ENCODE results near the gene POP7. TPM values are rescaled to one million over a fixed set of nuclear protein-coding genes. Genes with fewer than 3 reads are reported as not detected.

The POP7 gene
- total RNA-seq, 2 donors from 2014 or later: 19.6 to 21.0 TPM

GRCh38 chr7:100691676-100692577 lies 14.0 kb upstream of the POP7 start:
- peak overlapping the region; percentile 96 for H3K4me3 ChIP-seq
- peak; percentile 89 for TF ChIP-seq CTCF (IDR thresholded peaks at IDR 0.05)
- DNase-seq (ENCODE audit: low spot score) (no peak), ATAC-seq (ENCODE audit: insufficient number of reproducible peaks, low FRiP score, low read depth) (no peak)
- no peaks in the 10 kb centered on the region for H3K9me3 ChIP-seq
- H3K4me1 ChIP-seq (ENCODE audit: control insufficient read depth in 1 of 2, low read depth in 2 of 2): peaks cover 27 to 50% of the 10 kb centered on the region in 2 donors
- peaks cover 14% of the 10 kb centered on the region for H3K36me3 ChIP-seq
- no peak overlapping the region for H3K27ac ChIP-seq
- no peaks in the 10 kb centered on the region for H3K27me3 ChIP-seq (replicated peaks; ENCODE audit: insufficient read depth)

GRCh38 chr7:100692578-100692961 lies 13.4 kb upstream of the POP7 start:
- Histone ChIP-seq H3K9me3 (no peaks in the 10 kb centered on the region), H3K4me3 (peak overlapping the region; percentile 96), H3K36me3 (peaks cover 9% of the 10 kb centered on the region), H3K4me1 (ENCODE audit: control insufficient read depth in 1 of 2, low read depth in 2 of 2) (peaks cover 27 to 50% of the 10 kb centered on the region in 2 donors), H3K27ac (no peak overlapping the region), H3K27me3 (replicated peaks; ENCODE audit: insufficient read depth) (no peaks in the 10 kb centered on the region)
- no peak for TF ChIP-seq CTCF (IDR thresholded peaks at IDR 0.05)
- ATAC-seq (ENCODE audit: insufficient number of reproducible peaks, low FRiP score, low read depth) (no peak), DNase-seq (ENCODE audit: low spot score) (no peak)

- Histone ChIP-seq H3K4me1 (ENCODE audit: control insufficient read depth in 1 of 2, low read depth in 2 of 2) (peaks cover 27 to 50% of the 10 kb centered on the region in 2 donors), H3K27me3 (replicated peaks; ENCODE audit: insufficient read depth) (no peaks in the 10 kb centered on the region), H3K36me3 (peaks cover under 1% of the 10 kb centered on the region), H3K27ac (peak overlapping the region; percentile 56 to 61), H3K4me3 (peak overlapping the region; percentile 96), H3K9me3 (no peaks in the 10 kb centered on the region)
- TF ChIP-seq CTCF (IDR thresholded peaks at IDR 0.05): no peak
- DNase-seq (ENCODE audit: low spot score): no peak
- ATAC-seq (ENCODE audit: insufficient number of reproducible peaks, low FRiP score, low read depth): peak; percentile 22
Measured at GRCh38 chr7:100693312-100694097, 12.4 kb upstream of the POP7 start.

GRCh38 chr7:100694098-100694745 lies 11.7 kb upstream of the POP7 start, which contains the start of gene GIGYF1:
Gene GIGYF1, minus strand, starts transcription at chr7:100694250. Its CDS starts 6,012 bp downstream, at chr7:100688238.
- H3K27ac ChIP-seq: peak within 1 kb of the TSS; percentile 56 to 61
- ATAC-seq (ENCODE audit: insufficient number of reproducible peaks, low FRiP score, low read depth) (peak; percentile 61), DNase-seq (ENCODE audit: low spot score) (no peak)
- H3K9me3 ChIP-seq: no peaks in the 10 kb centered on the region
- H3K4me1 ChIP-seq (ENCODE audit: control insufficient read depth in 1 of 2, low read depth in 2 of 2): peaks cover 27 to 48% of the 10 kb centered on the region in 2 donors
- no peak for TF ChIP-seq CTCF (IDR thresholded peaks at IDR 0.05)
- no peaks in the 10 kb centered on the region for H3K36me3 ChIP-seq
- no peaks in the 10 kb centered on the region for H3K27me3 ChIP-seq (replicated peaks; ENCODE audit: insufficient read depth)
- peak within 1 kb of the TSS; percentile 96 for H3K4me3 ChIP-seq
